Activated B cell treated with CpG ODN at 0.5 μM for 24 hours (primary cell): Measurements from ENCODE around the gene ASNS. TPM values are rescaled to one million over a fixed set of nuclear protein-coding genes. Genes with fewer than 3 reads are reported as not detected.
"Not testable (repeated sequence)": the region's sequence is repeated elsewhere in the genome, so short reads cannot be mapped to it uniquely, and the experiment has no call there.

Experiments used
- ATAC-seq: fragments of 200-7000 bp; cut with Tn5 transposase; one replicate; pipeline ENCODE4 v1.10.0; 2021; ENCODE audit warnings: low read depth, mild to moderate bottlenecking, moderate library complexity
- CTCF ChIA-PET: fragments of 350-600 bp; sonication (Branson Sonifier 250); formaldehyde crosslinking; loops from one replicate; lab custom pipeline; 2021; ENCODE audit warnings: antibody characterized with exemption; lab: Charles Lee
- POLR2A ChIA-PET: fragments of 350-600 bp; sonication (Branson Sonifier 250); formaldehyde crosslinking; loops from one replicate; lab custom pipeline; 2021; ENCODE audit warnings: antibody characterized with exemption; lab: Charles Lee
- DNase-seq: peaks from one replicate; pipeline ENCODE4 v3.0.0; 2022
- H3K27ac Mint-ChIP-seq: one replicate; pipeline ENCODE4 v1.8.0; 2020; ENCODE audit warnings: mixed read lengths
- H3K27me3 Mint-ChIP-seq: one replicate; pipeline ENCODE4 v1.8.0; 2021; ENCODE audit warnings: mixed read lengths
- H3K36me3 Mint-ChIP-seq: one replicate; pipeline ENCODE4 v1.8.0; 2021; ENCODE audit warnings: low read depth, mixed read lengths
- H3K4me1 Mint-ChIP-seq: one replicate; pipeline ENCODE4 v1.8.0; 2021; ENCODE audit warnings: mixed read lengths
- H3K4me3 Mint-ChIP-seq: one replicate; pipeline ENCODE4 v1.8.0; 2020; ENCODE audit warnings: mild to moderate bottlenecking, mixed read lengths
- H3K9me3 Mint-ChIP-seq: one replicate; pipeline ENCODE4 v1.8.0; 2020; ENCODE audit warnings: mixed read lengths
- intact Hi-C: fragments of 100-400 bp; cut with micrococcal nuclease; formaldehyde crosslinking; loops from one replicate; pipeline ENCODE4 v1.15.1; 2024
- total RNA-seq: library from RNA; stranded (reverse); gene quantifications from 2 replicates; pipeline ENCODE4 v1.2.3, GENCODE V29; 2022
- TF ChIP-seq, protein P1 (sequence below): fragments of 200-600 bp; IDR thresholded peaks from one replicate; pipeline ENCODE4 v1.8.0; 2022; ENCODE audit warnings: antibody characterized with exemption, mild to moderate bottlenecking

The ASNS gene
- total RNA-seq, 1 donor from 2014 or later, result 101 TPM

DNA sequence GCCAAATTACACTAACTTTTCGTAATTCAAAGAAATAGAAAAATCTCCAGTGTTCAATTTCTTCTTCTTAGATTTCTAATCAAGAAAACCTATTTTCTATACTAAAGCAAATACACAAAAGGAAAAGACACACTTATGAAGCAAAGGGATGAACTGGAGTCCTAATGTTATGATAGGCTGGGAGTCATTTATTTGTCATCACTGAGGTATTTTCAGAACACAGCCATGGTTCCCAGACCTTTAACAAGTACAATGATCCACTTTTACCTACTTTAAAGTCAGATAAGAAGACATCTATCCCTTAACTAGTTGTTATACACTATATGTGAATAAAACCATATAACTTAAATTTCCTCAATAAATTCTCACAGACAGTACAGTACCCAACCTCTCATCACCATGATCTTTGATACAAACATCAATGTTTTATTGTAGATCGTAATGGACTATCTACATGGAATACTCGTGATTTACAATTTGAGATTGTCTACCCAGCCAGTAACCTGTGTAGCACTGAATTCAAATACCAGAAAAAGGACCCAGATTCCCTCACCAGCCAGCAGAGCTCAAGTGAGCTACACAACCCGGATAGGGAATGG lies 12.5 kb downstream of the ASNS start:
- DNase-seq (no peak), ATAC-seq (no peak)
- Mint-ChIP-seq H3K27me3 (no peaks in the 10 kb centered on the region), H3K27ac (no peak overlapping the region), H3K4me3 (no peak overlapping the region), H3K9me3 (no peaks in the 10 kb centered on the region), H3K4me1 (no peaks in the 10 kb centered on the region), H3K36me3 (peaks cover 79% of the 10 kb centered on the region)
- TF ChIP-seq, protein P1, sequence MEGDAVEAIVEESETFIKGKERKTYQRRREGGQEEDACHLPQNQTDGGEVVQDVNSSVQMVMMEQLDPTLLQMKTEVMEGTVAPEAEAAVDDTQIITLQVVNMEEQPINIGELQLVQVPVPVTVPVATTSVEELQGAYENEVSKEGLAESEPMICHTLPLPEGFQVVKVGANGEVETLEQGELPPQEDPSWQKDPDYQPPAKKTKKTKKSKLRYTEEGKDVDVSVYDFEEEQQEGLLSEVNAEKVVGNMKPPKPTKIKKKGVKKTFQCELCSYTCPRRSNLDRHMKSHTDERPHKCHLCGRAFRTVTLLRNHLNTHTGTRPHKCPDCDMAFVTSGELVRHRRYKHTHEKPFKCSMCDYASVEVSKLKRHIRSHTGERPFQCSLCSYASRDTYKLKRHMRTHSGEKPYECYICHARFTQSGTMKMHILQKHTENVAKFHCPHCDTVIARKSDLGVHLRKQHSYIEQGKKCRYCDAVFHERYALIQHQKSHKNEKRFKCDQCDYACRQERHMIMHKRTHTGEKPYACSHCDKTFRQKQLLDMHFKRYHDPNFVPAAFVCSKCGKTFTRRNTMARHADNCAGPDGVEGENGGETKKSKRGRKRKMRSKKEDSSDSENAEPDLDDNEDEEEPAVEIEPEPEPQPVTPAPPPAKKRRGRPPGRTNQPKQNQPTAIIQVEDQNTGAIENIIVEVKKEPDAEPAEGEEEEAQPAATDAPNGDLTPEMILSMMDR, result no peak
- intact Hi-C loops, result no loop called here
- CTCF ChIA-PET, result no interaction called here
- POLR2A ChIA-PET, result no interaction called here

DNA sequence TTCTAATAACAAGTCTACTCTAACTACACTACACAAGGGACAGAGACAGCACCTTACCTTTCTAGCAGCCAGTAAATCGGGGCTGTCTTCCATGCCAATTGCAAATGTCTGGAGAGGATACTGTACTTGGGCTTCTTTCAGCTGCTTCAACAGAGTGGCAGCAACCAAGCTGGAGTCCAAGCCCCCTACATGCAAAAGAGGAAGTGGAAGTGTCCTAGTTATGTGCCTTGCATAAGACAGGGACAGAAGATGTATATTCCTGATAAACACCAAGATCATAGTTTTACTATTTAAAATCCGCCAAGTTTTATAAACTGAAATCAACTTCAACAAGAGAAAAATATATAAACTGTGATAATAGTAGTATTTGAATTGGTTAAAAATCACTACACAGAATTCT lies 14.0 kb downstream of the ASNS start:
- no peak overlapping the region for H3K4me3 Mint-ChIP-seq
- no peaks in the 10 kb centered on the region for H3K4me1 Mint-ChIP-seq
- TF ChIP-seq, protein P1, result no peak
- no peaks in the 10 kb centered on the region for H3K27me3 Mint-ChIP-seq
- intact Hi-C loops, result no loop called here
- H3K36me3 Mint-ChIP-seq, result peaks cover 86% of the 10 kb centered on the region
- DNase-seq (no peak), ATAC-seq (no peak)
- ChIA-PET CTCF (no interaction called here), POLR2A (no interaction called here)
- no peak overlapping the region for H3K27ac Mint-ChIP-seq
- H3K9me3 Mint-ChIP-seq, result no peaks in the 10 kb centered on the region

DNA sequence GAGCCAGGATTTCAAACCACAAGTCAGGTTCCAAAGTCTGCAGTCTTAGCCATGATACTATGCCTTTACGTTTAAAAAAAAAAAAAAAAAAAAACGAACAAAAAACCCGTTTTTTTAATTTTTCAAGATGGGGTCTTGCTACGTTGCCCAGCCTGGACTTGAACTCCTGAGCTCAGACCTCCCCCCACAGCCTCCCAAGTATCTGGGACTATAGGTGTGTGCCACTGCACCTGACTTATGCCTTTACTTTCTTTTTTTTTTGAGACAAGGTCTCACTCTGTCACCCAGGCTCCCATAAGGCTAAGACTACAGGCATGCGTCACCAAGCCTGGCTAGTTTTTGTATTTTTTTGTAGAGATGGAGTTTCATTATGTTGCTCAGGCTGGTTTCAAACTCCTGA lies 14.7 kb downstream of the ASNS start:
- Mint-ChIP-seq H3K27ac (no peak overlapping the region), H3K9me3 (no peaks in the 10 kb centered on the region), H3K36me3 (peaks cover 86% of the 10 kb centered on the region), H3K27me3 (no peaks in the 10 kb centered on the region), H3K4me1 (no peaks in the 10 kb centered on the region), H3K4me3 (no peak overlapping the region)
- CTCF ChIA-PET, result no interaction called here
- POLR2A ChIA-PET, result no interaction called here
- TF ChIP-seq, protein P1, result no peak
- intact Hi-C loops, result no loop called here
- ATAC-seq (no peak), DNase-seq (no peak)

DNA sequence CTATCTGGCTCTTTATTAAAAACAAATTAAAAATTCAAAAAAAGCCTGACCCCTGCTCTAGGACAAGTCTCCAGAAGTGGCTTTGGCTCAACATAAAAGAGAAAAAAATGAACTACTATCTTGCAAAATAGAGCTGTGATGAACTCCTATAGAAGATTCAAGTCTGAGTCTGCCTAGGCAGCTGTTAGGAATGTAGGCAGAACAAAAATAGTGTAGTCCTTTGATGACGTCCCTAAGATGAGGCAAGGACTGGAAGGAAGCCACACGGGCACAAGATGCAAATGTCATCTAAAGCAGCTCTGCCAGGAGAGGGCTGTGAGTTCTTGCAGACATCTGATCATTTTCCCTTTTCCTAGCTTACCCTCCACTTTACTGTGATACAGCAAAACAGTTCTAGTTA lies 20.5 kb downstream of the ASNS start:
- H3K36me3 Mint-ChIP-seq, result peaks cover 59% of the 10 kb centered on the region

DNA sequence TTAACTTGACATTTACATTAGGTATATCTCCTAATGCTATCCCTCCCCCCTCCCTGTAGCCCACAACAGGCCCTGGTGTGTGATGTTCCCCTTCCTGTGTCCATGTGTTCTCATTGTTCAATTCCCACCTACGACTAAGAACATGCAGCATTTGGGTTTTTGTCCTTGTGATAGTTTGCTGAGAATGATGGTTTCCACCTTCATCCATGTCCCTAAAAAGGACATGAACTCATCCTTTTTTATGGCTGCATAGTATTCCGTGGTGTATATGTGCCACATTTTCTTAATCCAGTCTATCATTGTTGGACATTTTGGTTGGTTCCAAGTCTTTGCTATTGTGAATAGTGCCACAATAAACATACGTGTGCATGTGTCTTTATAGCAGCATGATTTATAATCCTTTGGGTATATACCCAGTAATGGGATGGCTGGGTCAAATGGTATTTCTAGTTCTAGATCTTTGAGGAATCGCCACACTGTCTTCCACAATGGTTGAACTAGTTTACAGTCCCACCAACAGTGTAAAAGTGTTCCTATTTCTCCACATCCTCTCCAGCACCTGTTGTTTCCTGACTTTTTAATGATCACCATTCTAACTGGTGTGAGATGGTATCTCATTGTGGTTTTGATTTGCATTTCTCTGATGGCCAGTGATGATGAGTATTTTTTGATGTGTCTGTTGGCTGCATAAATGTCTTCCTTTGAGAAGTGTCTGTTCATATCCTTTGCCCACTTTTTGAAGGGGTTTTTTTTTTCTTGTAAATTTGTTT lies 21.8 kb downstream of the ASNS start:
- H3K4me3 Mint-ChIP-seq, intact Hi-C loops, DNase-seq, CTCF ChIA-PET, H3K4me1 Mint-ChIP-seq, H3K27ac Mint-ChIP-seq, ATAC-seq, POLR2A ChIA-PET, H3K9me3 Mint-ChIP-seq, H3K27me3 Mint-ChIP-seq: not testable (repeated sequence)
- peaks cover 48% of the 10 kb centered on the region for H3K36me3 Mint-ChIP-seq

More for the DNA sequence above, 20.5 kb downstream of the ASNS start:
- Mint-ChIP-seq H3K27me3 (no peaks in the 10 kb centered on the region), H3K4me3 (no peak overlapping the region), H3K9me3 (no peaks in the 10 kb centered on the region), H3K4me1 (no peaks in the 10 kb centered on the region), H3K27ac (no peak overlapping the region)
- CTCF ChIA-PET, result interaction anchor here (1.3 kb wide), 1 partner anchor 747 kb away, joined by 3 read pairs; no protein-coding TSS in a partner anchor
- ATAC-seq (no peak), DNase-seq (no peak)
- POLR2A ChIA-PET, result interaction anchor here (1.1 kb wide), 1 partner anchor 21 kb away, joined by 3 read pairs; the partner anchor contains the start of gene ASNS
- intact Hi-C loops, result no loop called here
- TF ChIP-seq, protein P1, result no peak
